ENCODE measurements around the gene MPRIP.

DNA sequence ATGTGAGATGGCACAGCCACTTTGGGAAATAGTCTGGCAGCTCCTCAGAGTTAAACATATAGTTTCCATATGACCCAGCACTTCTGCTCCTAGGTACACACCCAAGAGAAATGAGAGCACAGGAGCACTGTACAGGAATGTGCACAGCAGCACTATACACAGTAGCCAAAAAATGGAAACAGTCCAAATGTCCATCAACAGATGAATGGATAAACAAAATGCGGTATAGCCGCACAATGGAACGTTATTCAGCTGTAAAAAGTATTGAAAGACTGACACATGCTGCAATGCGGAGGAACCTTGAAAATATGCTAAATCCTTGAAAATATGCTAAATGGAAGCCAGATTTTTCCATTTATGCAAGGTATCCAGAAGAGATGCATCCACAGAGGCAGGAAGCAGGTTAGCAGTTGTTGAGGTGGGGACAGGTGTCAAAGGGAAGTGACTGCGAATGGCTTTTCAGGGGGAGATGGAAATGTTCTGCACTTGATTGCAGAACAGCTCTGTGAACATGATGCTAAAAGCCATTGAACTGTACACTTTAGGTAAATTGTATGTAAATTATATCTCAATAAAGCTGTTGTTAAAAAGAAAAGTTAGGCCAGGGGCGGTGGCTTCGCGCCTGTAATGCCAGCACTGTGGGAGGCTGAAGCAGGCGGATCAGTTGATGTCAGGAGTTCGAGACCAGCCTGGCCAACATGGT, 80.7 kb downstream of the MPRIP start:
- TF ChIP-seq, protein P1, sequence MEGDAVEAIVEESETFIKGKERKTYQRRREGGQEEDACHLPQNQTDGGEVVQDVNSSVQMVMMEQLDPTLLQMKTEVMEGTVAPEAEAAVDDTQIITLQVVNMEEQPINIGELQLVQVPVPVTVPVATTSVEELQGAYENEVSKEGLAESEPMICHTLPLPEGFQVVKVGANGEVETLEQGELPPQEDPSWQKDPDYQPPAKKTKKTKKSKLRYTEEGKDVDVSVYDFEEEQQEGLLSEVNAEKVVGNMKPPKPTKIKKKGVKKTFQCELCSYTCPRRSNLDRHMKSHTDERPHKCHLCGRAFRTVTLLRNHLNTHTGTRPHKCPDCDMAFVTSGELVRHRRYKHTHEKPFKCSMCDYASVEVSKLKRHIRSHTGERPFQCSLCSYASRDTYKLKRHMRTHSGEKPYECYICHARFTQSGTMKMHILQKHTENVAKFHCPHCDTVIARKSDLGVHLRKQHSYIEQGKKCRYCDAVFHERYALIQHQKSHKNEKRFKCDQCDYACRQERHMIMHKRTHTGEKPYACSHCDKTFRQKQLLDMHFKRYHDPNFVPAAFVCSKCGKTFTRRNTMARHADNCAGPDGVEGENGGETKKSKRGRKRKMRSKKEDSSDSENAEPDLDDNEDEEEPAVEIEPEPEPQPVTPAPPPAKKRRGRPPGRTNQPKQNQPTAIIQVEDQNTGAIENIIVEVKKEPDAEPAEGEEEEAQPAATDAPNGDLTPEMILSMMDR (IDR thresholded peaks at IDR 0.05; ENCODE audit: borderline replicate concordance, extremely low read depth, low read length, poor library complexity, severe bottlenecking): no peak
- TF ChIP-seq EZH2 (IDR thresholded peaks at IDR 0.05; ENCODE audit: borderline replicate concordance, low read depth, low read length, severe bottlenecking): no peak

All from DND-41 (cell line).